ENCODE measurements around the gene GADD45G.

GADD45G gene

DNA sequence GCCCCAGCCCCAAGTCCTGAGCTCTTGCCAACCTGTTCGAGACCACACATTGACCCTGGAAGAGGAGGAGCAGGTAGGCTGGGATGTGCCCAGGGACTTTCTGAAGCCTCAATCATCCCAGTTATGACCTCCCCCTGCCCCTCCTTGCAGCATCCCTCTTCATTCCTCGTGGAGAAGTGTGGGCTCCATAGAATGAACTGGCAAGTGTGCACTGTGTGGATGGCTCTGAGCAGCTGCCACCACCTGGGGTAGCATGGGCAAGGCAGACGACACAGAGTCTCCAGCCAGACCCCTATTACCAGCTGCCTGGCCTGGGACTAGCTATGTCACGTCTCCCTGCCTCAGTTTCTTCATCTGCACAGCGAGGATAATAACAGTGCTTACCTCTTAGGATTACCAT is 33.5 kb downstream of the GADD45G start:
- no peak overlapping the region for H3K9ac ChIP-seq (ENCODE audit: low read depth, low read length)
- H3K4me1 ChIP-seq (ENCODE audit: insufficient read depth, low read length), result no peaks in the 10 kb centered on the region; the same call in 1 of the 2 replicates
- no peaks in the 10 kb centered on the region for H3K9me3 ChIP-seq (ENCODE audit: control insufficient read depth, insufficient read depth, low read length)
- no peaks in the 10 kb centered on the region for H3K36me3 ChIP-seq (ENCODE audit: insufficient read depth, low read length)

DNA sequence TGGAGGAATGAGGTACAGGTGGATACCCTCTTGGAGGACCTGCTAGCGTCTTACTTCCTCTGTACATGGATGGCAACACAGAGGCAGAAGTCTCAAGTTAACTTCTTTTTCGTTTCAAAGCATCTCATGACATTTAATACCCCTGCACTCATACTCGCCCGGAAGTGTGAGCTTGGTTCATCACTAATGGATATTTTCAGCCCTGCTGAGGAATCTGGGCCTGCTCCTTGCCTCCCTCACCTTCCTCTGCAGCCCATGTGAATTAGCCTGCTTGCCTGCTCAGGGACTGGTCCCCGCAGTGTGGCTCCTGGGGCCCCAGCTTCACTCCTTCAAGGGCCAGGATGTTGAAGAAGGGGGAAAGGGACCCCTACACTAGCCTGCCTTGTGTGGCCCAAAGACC is 34.1 kb downstream of the GADD45G start:
- H3K9me3 ChIP-seq (ENCODE audit: control insufficient read depth, insufficient read depth, low read length), result no peaks in the 10 kb centered on the region
- H3K36me3 ChIP-seq (ENCODE audit: insufficient read depth, low read length), result no peaks in the 10 kb centered on the region
- no peaks in the 10 kb centered on the region; the same call in 1 of the 2 replicates for H3K4me1 ChIP-seq (ENCODE audit: insufficient read depth, low read length)
- H3K9ac ChIP-seq (ENCODE audit: low read depth, low read length), result no peak overlapping the region

DNA sequence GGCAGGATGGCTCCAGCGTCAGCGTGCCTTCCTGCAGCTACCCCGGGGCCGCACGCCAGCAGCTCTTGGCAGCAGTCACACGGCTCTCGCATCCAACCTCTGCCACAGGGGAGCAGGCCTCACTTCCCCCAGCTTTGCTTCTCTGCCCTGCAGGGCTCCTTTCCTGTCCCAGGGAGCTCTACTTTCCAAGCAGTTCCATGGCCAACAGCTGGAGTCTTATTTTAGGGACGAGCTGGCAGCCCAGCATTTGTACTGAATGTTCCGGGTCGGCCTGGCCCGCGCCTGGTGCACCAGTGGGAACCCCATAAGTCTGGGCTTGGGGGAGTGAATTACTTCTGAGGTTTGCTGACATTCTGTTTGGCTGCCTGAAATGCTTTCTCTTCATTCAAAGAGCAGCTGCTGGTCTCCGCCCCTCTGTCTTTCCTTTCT is 34.6 kb downstream of the GADD45G start:
- Histone ChIP-seq H3K9me3 (ENCODE audit: control insufficient read depth, insufficient read depth, low read length) (0 out of 2 replicates have a peak, but pooled peaks cover 4% of the 10 kb centered on the region), H3K9ac (ENCODE audit: low read depth, low read length) (no peak overlapping the region), H3K4me1 (ENCODE audit: insufficient read depth, low read length) (no peaks in the 10 kb centered on the region; the same call in 1 of the 2 replicates), H3K36me3 (ENCODE audit: insufficient read depth, low read length) (no peaks in the 10 kb centered on the region)

DNA sequence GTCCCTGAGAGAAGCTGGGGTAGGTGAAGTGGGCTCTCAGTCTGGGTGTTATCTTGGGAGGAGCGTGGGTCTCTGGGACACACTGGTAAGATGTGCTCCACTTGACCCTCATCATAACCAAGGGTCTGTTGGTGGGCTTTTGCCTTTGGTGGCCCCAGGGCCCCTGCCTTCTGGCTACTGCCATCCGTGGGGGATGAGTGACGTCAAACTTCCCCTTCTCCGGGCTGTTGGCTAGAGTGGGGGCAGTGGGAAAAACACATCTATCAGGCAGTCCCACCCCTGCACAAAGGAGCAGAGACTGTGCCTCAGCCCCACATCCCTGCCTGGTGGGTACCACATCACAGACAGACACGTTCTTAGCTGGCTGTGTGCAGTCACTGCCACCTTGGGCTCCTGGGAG is 35.1 kb downstream of the GADD45G start:
- no peaks in the 10 kb centered on the region; the same call in 1 of the 2 replicates for H3K4me1 ChIP-seq (ENCODE audit: insufficient read depth, low read length)
- H3K9me3 ChIP-seq (ENCODE audit: control insufficient read depth, insufficient read depth, low read length), result 0 out of 2 replicates have a peak, but pooled peaks cover 6% of the 10 kb centered on the region
- no peak overlapping the region for H3K9ac ChIP-seq (ENCODE audit: low read depth, low read length)
- no peaks in the 10 kb centered on the region for H3K36me3 ChIP-seq (ENCODE audit: insufficient read depth, low read length)

DNA sequence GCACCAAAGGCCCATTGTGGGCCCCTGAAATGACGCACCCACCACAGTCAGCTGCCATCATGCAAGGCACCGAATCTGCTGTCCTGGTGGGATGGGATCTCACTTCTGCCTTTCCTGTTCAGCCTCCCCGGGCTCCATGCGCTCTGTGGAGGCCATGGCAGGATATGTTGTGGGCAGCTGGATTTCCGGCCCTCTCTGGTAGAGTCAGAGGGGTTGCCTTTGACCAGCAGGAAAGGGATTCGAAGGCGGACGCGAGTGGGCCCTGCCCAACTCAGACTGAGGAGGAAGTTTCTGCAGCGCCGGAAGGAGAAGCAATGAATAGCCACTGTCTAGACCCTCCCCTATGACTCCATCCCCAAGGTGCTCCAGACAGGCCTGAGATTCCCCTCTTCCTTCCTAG is 35.5 kb downstream of the GADD45G start:
- Histone ChIP-seq H3K9me3 (ENCODE audit: control insufficient read depth, insufficient read depth, low read length) (0 out of 2 replicates have a peak, but pooled peaks cover 6% of the 10 kb centered on the region), H3K36me3 (ENCODE audit: insufficient read depth, low read length) (no peaks in the 10 kb centered on the region), H3K9ac (ENCODE audit: low read depth, low read length) (no peak overlapping the region), H3K4me1 (ENCODE audit: insufficient read depth, low read length) (no peaks in the 10 kb centered on the region; the same call in 1 of the 2 replicates)

DNA sequence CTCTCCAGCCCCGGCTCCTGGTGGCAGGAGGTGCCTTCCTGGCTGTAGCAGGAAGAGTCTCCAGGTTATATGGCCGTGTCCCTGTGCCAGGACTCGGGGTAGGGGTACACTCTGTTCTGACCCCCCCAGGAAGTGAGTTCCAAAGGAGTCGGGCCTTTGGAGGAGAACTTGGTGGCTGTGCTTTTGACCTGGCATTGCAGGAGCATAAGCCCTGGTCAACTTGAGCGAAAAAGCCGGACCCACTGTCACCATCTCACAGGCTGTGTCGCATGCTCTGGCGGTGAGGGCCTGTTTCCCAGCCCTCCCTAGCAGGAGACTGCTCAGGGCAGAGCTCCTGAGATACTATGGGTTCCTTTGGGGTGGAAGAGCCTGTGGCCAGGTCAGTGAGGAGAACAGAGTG is 36.0 kb downstream of the GADD45G start:
- Histone ChIP-seq H3K4me1 (ENCODE audit: insufficient read depth, low read length) (no peaks in the 10 kb centered on the region; the same call in 1 of the 2 replicates), H3K9ac (ENCODE audit: low read depth, low read length) (no peak overlapping the region), H3K9me3 (ENCODE audit: control insufficient read depth, insufficient read depth, low read length) (0 out of 2 replicates have a peak, but pooled peaks cover 6% of the 10 kb centered on the region), H3K36me3 (ENCODE audit: insufficient read depth, low read length) (no peaks in the 10 kb centered on the region)

DNA sequence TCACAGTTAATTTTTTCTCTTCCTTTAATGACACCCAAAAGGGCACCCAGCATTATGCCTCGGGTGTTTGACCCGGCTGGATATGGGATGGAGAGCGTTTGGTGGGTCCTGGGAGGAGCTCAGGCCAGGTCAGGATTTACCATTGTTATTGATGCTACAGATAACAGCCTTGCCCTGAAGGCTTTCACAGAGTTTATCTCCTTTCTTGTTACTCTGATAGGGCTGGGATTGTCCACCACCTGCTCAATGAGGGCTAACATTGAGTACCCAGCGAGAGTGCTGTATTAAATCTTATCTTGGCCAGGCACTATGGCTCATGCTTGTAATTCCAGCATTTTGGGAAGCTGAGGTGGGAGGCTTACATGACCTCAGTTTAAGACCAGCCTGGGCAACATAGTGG is 37.2 kb downstream of the GADD45G start:
- Histone ChIP-seq H3K9me3 (ENCODE audit: control insufficient read depth, insufficient read depth, low read length) (0 out of 2 replicates have a peak, but pooled peaks cover 6% of the 10 kb centered on the region), H3K36me3 (ENCODE audit: insufficient read depth, low read length) (no peaks in the 10 kb centered on the region), H3K9ac (ENCODE audit: low read depth, low read length) (no peak overlapping the region), H3K4me1 (ENCODE audit: insufficient read depth, low read length) (no peaks in the 10 kb centered on the region; the same call in 1 of the 2 replicates)

DNA sequence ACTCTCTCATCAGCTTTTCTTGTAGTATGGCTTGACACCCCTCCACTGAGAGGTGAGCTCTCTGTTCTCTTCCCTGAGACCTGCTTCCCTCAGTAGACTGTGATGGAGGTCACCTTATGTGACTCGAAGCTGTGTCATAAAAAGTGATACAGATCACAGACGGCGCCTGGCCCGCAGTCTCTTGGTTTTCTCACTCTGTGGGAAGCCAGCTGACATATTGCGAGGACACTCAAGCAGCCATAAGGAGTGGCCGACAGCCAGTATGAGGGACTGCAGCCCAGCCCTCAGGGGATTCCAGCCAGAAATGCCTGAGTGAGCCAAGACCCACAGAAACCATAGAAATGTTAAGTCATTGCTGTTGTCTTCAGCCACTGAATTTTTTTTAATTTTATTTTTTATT is 38.0 kb downstream of the GADD45G start:
- H3K9me3 ChIP-seq (ENCODE audit: control insufficient read depth, insufficient read depth, low read length), result 0 out of 2 replicates have a peak, but pooled peaks cover 6% of the 10 kb centered on the region
- no peaks in the 10 kb centered on the region for H3K36me3 ChIP-seq (ENCODE audit: insufficient read depth, low read length)
- H3K9ac ChIP-seq (ENCODE audit: low read depth, low read length), result no peak overlapping the region
- H3K4me1 ChIP-seq (ENCODE audit: insufficient read depth, low read length), result no peaks in the 10 kb centered on the region; the same call in 1 of the 2 replicates

DNA sequence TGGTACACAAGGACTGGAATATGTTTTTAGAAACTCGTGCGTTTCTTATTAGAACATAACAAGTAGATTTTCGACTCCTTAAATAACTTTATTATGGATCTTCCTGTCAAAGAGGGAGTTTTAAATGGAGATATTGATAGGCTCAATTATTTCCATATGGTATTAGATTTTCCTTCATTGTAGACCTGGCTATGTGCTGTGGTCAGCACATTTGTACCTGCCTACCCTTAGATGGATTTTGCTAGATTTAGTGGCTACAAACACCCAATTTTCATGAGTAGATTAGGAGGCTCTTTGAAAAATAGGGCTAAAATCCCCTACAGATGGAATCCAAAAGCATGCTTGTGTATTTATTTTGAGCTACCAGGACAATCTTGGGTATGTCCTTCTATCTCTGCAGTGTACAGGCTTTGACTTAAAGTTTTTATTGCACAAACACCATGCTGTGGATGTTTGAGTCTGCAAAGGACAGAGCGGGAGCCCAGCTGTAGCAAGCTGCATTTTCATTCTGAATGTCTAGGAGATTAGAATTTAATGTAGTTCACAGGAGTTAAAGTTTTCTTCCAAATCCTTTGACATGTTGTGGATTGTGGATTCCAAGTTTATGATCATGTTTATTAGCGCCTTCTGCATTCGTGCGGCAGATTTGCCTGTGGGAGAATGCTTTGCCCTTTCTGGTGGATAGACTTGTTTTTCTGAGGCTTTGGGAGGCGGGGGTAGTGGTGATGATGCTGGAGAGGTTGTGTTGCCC is 41.6 kb downstream of the GADD45G start:
- Histone ChIP-seq H3K36me3 (ENCODE audit: insufficient read depth, low read length) (no peaks in the 10 kb centered on the region), H3K9me3 (ENCODE audit: control insufficient read depth, insufficient read depth, low read length) (0 out of 2 replicates have a peak, but pooled peaks cover 6% of the 10 kb centered on the region), H3K9ac (ENCODE audit: low read depth, low read length) (no peak overlapping the region), H3K4me1 (ENCODE audit: insufficient read depth, low read length) (no peaks in the 10 kb centered on the region; the same call in 1 of the 2 replicates)

DNA sequence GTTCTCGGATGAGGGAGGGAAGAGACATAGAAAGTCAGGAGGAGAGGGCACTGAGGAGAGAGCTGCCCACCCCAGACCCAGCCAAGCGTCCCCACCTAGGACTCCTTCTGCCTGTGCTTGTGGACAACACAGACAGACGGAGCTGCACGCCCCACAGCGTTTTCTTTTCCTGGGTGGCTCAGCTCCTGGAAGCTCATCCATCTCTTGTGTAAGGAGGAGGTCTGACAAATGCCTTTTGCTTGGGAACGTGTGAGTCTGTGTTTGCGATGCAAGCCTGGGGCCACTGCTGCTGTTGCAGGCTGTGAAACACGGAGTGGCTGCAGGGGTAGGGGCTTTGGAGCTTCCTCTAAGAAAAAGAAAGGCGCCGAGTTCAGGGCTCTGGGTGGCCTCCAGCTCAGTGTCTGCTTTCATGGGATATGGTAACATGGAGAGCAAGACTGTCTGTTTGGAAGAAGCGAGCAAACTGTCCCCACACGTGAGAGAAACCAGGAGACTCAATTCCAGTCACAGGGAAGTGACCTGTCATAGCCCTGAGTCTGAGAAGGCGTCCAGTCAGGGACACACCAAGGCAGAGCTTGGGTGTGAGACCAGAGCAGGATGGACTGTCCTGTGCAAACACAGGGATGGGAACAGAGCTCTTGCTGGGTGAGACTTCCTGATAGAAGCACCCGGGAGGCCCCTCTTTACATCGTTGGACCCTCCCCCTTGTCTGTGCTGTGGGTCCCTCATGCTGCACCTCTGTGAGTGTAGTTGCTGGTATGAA is 42.7 kb downstream of the GADD45G start:
- no peaks in the 10 kb centered on the region; the same call in 1 of the 2 replicates for H3K4me1 ChIP-seq (ENCODE audit: insufficient read depth, low read length)
- no peak overlapping the region for H3K9ac ChIP-seq (ENCODE audit: low read depth, low read length)
- H3K36me3 ChIP-seq (ENCODE audit: insufficient read depth, low read length), result no peaks in the 10 kb centered on the region
- 0 out of 2 replicates have a peak, but pooled peaks cover 6% of the 10 kb centered on the region for H3K9me3 ChIP-seq (ENCODE audit: control insufficient read depth, insufficient read depth, low read length)

DNA sequence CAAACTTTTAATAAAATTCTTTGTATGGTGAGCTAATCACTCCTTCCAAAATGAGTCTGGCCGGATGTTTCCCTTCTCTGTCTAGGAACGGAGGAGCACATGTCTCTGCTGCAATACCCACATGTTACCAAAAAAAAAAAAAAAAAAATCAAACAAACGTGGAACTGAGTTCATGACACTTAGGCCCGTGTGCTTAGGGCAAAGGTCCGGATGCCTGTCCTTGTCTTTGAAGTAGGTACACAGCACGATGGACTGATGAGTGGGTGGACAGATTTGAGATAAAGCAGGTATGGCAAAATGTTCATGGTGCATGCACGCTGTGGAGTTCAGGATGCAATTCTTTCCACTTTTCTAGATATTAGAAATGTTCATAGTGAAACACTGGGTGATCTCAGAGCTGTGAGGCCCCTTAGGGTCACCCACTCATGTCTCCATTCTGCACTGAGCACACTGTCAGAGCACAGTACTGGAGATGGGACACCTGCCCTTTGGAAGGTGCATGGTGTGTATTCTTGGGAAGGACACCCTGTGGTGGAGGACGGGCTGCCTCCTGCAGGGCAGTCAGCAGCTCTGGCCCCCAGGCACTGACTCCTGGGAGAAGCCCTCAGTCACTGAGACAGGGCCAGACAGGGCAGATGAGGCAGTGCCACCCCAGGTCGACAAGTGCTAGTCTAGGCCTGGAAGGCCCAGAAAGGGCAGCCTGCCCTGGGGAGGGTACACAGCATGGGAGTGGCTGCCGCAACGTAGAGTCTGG is 43.6 kb downstream of the GADD45G start:
- Histone ChIP-seq H3K36me3 (ENCODE audit: insufficient read depth, low read length) (no peaks in the 10 kb centered on the region), H3K9me3 (ENCODE audit: control insufficient read depth, insufficient read depth, low read length) (0 out of 2 replicates have a peak, but pooled peaks cover 6% of the 10 kb centered on the region), H3K9ac (ENCODE audit: low read depth, low read length) (no peak overlapping the region)

DNA sequence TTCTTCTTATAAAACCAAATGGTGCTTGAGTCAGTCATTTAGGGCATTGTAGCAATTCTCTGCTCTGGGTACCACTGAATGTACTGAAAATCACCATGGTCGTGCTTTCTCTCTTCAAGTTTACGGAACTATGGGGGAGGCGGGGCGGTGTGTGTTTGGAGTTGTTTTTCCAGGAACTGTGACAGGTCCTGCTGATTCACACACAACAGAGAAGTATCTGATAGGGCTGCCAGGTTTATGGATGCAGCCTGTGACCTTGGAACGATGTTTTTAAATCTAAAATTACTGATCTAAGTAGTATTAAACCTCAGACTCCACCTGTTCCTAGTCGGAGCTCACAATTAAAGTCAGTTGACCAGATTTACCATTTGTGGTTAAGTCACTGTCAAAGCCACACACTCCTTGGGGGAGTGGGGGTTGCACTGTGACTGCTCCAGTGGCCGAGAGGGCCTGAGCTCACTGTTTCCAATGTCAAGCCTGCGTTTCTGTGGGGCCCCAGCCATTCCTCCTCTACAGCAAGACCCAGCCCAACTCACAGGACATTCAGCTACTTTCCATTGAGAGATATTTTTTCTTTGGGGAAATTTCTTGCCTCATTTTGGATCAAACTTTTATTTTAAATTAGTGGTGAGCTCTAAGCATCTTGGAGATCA is 44.4 kb downstream of the GADD45G start:
- H3K4me1 ChIP-seq (ENCODE audit: insufficient read depth, low read length), result no peaks in the 10 kb centered on the region; the same call in 1 of the 2 replicates
- 0 out of 2 replicates have a peak, but pooled peaks cover 4% of the 10 kb centered on the region for H3K9me3 ChIP-seq (ENCODE audit: control insufficient read depth, insufficient read depth, low read length)
- H3K36me3 ChIP-seq (ENCODE audit: insufficient read depth, low read length), result no peaks in the 10 kb centered on the region
- no peak overlapping the region for H3K9ac ChIP-seq (ENCODE audit: low read depth, low read length)

More for the DNA sequence above, 43.6 kb downstream of the GADD45G start:
- no peaks in the 10 kb centered on the region; the same call in 1 of the 2 replicates for H3K4me1 ChIP-seq (ENCODE audit: insufficient read depth, low read length)

DNA sequence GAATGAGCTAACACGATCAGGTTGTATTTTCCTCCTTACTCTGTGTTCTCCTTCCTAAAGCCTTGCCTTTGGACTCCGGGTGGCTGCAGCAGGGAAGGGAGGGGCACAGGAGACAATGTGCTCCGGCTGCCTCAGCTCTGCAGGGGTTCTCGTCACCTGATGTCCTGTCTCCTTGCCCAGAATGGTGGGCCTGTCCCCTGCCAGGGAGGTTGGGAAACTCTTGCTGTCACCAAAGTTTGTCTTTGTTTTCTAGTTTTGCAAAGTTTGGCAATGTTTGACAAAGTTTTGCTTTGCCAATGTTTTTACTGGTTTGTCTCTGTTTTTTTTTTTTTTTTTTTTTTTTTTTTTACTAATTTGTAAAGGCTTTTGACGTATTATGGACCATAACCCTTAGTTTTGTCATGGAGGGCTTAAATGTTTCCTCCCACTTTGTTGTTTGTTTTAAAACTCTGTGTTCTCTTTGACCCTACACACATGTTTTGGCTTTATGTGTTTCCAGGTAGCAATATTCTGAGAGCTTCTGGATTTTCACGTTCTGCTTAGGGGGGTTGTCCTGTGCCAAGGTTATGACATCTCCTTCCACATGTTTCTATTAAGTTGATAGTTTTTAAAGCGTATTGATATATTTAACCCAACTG is 49.3 kb downstream of the GADD45G start:
- H3K4me1 ChIP-seq (ENCODE audit: insufficient read depth, low read length), result no peaks in the 10 kb centered on the region; the same call in 1 of the 2 replicates
- H3K9ac ChIP-seq (ENCODE audit: low read depth, low read length), result no peak overlapping the region
- no peaks in the 10 kb centered on the region for H3K9me3 ChIP-seq (ENCODE audit: control insufficient read depth, insufficient read depth, low read length)
- H3K36me3 ChIP-seq (ENCODE audit: insufficient read depth, low read length), result no peaks in the 10 kb centered on the region

Data from ES-I3 (cell line).